AG04449 (cell line): ENCODE data around the gene ZCCHC9.

Experiments
- CTCF ChIA-PET: fragments of 350-600 bp; formaldehyde crosslinking; extraction: SDS; loops from one replicate; lab custom pipeline; 2021; ENCODE audit warnings: antibody characterized with exemption; lab: Yijun Ruan, JAX
- POLR2A ChIA-PET: fragments of 400-600, 350-600 bp; formaldehyde crosslinking; extraction: SDS; loops from one replicate; lab custom pipeline; 2020; ENCODE audit warnings: antibody characterized with exemption, inconsistent platforms; lab: Yijun Ruan, JAX
- DNase-seq: peaks from one replicate; pipeline ENCODE4 v3.0.0-alpha.2; 2010; ENCODE audit warnings: low read depth, low spot score
- H3K4me3 ChIP-seq: 2 replicates; pipeline ENCODE4 v1.5.1; 2011; ENCODE audit warnings: low read depth, mild to moderate bottlenecking, control low read depth, low read length
- TF ChIP-seq, protein P1 (sequence below): IDR thresholded peaks from one replicate; pipeline ENCODE4 v1.5.1; 2011; ENCODE audit warnings: mild to moderate bottlenecking, moderate library complexity, low read length, control low read depth, inconsistent platforms; ENCODE audit not compliant: insufficient read depth; ENCODE audit errors: missing control alignments

The ZCCHC9 gene

GRCh38 chr5:81361600-81361999 lies 60.2 kb downstream of the ZCCHC9 start:
- POLR2A ChIA-PET: no interaction called here
- DNase-seq: no peak
- H3K4me3 ChIP-seq: no peak overlapping the region
- TF ChIP-seq, protein P1, sequence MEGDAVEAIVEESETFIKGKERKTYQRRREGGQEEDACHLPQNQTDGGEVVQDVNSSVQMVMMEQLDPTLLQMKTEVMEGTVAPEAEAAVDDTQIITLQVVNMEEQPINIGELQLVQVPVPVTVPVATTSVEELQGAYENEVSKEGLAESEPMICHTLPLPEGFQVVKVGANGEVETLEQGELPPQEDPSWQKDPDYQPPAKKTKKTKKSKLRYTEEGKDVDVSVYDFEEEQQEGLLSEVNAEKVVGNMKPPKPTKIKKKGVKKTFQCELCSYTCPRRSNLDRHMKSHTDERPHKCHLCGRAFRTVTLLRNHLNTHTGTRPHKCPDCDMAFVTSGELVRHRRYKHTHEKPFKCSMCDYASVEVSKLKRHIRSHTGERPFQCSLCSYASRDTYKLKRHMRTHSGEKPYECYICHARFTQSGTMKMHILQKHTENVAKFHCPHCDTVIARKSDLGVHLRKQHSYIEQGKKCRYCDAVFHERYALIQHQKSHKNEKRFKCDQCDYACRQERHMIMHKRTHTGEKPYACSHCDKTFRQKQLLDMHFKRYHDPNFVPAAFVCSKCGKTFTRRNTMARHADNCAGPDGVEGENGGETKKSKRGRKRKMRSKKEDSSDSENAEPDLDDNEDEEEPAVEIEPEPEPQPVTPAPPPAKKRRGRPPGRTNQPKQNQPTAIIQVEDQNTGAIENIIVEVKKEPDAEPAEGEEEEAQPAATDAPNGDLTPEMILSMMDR: no peak
- CTCF ChIA-PET: no interaction called here
